Measurements from ENCODE around the gene FYN.

Gene FYN

GRCh38 chr6:111625461-111626391, 247.5 kb downstream of the FYN start:
- no peak overlapping the region for H3K9ac ChIP-seq (ENCODE audit: low read depth, low read length)
- peaks cover 4% of the 10 kb centered on the region; the same call in 1 of the 2 replicates for H3K4me1 ChIP-seq (ENCODE audit: insufficient read depth, low read length)
- no peaks in the 10 kb centered on the region; the same call in 1 of the 2 replicates for H3K9me3 ChIP-seq (ENCODE audit: control insufficient read depth, insufficient read depth, low read length)
- H3K36me3 ChIP-seq (ENCODE audit: insufficient read depth, low read length): no peaks in the 10 kb centered on the region

- Histone ChIP-seq H3K36me3 (ENCODE audit: insufficient read depth, low read length) (no peaks in the 10 kb centered on the region), H3K9ac (ENCODE audit: low read depth, low read length) (no peak overlapping the region), H3K4me1 (ENCODE audit: insufficient read depth, low read length) (peaks cover 4% of the 10 kb centered on the region; the same call in 1 of the 2 replicates), H3K9me3 (ENCODE audit: control insufficient read depth, insufficient read depth, low read length) (no peaks in the 10 kb centered on the region; the same call in 1 of the 2 replicates)
Measured at GRCh38 chr6:111625099-111625416, 248.2 kb downstream of the FYN start.

- Histone ChIP-seq H3K9ac (ENCODE audit: low read depth, low read length) (no peak overlapping the region), H3K4me1 (ENCODE audit: insufficient read depth, low read length) (peaks cover 4% of the 10 kb centered on the region; the same call in 1 of the 2 replicates), H3K36me3 (ENCODE audit: insufficient read depth, low read length) (no peaks in the 10 kb centered on the region), H3K9me3 (ENCODE audit: control insufficient read depth, insufficient read depth, low read length) (no peaks in the 10 kb centered on the region; the same call in 1 of the 2 replicates)
Measured at GRCh38 chr6:111624401-111625098, 248.7 kb downstream of the FYN start.

GRCh38 chr6:111623046-111623718, 250.1 kb downstream of the FYN start:
- Histone ChIP-seq H3K4me1 (ENCODE audit: insufficient read depth, low read length) (peaks cover 4% of the 10 kb centered on the region; the same call in 1 of the 2 replicates), H3K9me3 (ENCODE audit: control insufficient read depth, insufficient read depth, low read length) (no peaks in the 10 kb centered on the region), H3K36me3 (ENCODE audit: insufficient read depth, low read length) (no peaks in the 10 kb centered on the region), H3K9ac (ENCODE audit: low read depth, low read length) (no peak overlapping the region)

- Histone ChIP-seq H3K9me3 (ENCODE audit: control insufficient read depth, insufficient read depth, low read length) (no peaks in the 10 kb centered on the region), H3K4me1 (ENCODE audit: insufficient read depth, low read length) (0 out of 2 replicates have a peak, but pooled peaks cover 6% of the 10 kb centered on the region), H3K36me3 (ENCODE audit: insufficient read depth, low read length) (no peaks in the 10 kb centered on the region), H3K9ac (ENCODE audit: low read depth, low read length) (no peak overlapping the region)
Measured at GRCh38 chr6:111620169-111620568, 253.1 kb downstream of the FYN start.

- Histone ChIP-seq H3K4me1 (ENCODE audit: insufficient read depth, low read length) (peaks cover 6% of the 10 kb centered on the region; the same call in 1 of the 2 replicates), H3K9me3 (ENCODE audit: control insufficient read depth, insufficient read depth, low read length) (no peaks in the 10 kb centered on the region), H3K36me3 (ENCODE audit: insufficient read depth, low read length) (no peaks in the 10 kb centered on the region), H3K9ac (ENCODE audit: low read depth, low read length) (no peak overlapping the region)
Measured at GRCh38 chr6:111618407-111618806, 254.8 kb downstream of the FYN start.

- H3K9ac ChIP-seq (ENCODE audit: low read depth, low read length): no peak overlapping the region
- no peaks in the 10 kb centered on the region; the same call in 1 of the 2 replicates for H3K9me3 ChIP-seq (ENCODE audit: control insufficient read depth, insufficient read depth, low read length)
- H3K36me3 ChIP-seq (ENCODE audit: insufficient read depth, low read length): no peaks in the 10 kb centered on the region
- H3K4me1 ChIP-seq (ENCODE audit: insufficient read depth, low read length): peaks cover 6% of the 10 kb centered on the region; the same call in 1 of the 2 replicates
Measured at GRCh38 chr6:111617149-111617548, 256.1 kb downstream of the FYN start.

GRCh38 chr6:111615916-111616612, 257.2 kb downstream of the FYN start:
- Histone ChIP-seq H3K9ac (ENCODE audit: low read depth, low read length) (no peak overlapping the region), H3K9me3 (ENCODE audit: control insufficient read depth, insufficient read depth, low read length) (no peaks in the 10 kb centered on the region; the same call in 1 of the 2 replicates), H3K36me3 (ENCODE audit: insufficient read depth, low read length) (no peaks in the 10 kb centered on the region), H3K4me1 (ENCODE audit: insufficient read depth, low read length) (peaks cover 6% of the 10 kb centered on the region; the same call in 1 of the 2 replicates)

- no peak overlapping the region; the same call in 1 of the 2 replicates for H3K9ac ChIP-seq (ENCODE audit: low read depth, low read length)
- peaks cover 6% of the 10 kb centered on the region; the same call in 1 of the 2 replicates for H3K4me1 ChIP-seq (ENCODE audit: insufficient read depth, low read length)
- no peaks in the 10 kb centered on the region for H3K36me3 ChIP-seq (ENCODE audit: insufficient read depth, low read length)
- no peaks in the 10 kb centered on the region; the same call in 1 of the 2 replicates for H3K9me3 ChIP-seq (ENCODE audit: control insufficient read depth, insufficient read depth, low read length)
Measured at GRCh38 chr6:111614833-111615582, 258.2 kb downstream of the FYN start.

GRCh38 chr6:111612379-111612778, 260.9 kb downstream of the FYN start:
- Histone ChIP-seq H3K9ac (ENCODE audit: low read depth, low read length) (no peak overlapping the region), H3K9me3 (ENCODE audit: control insufficient read depth, insufficient read depth, low read length) (no peaks in the 10 kb centered on the region; the same call in 1 of the 2 replicates), H3K36me3 (ENCODE audit: insufficient read depth, low read length) (no peaks in the 10 kb centered on the region), H3K4me1 (ENCODE audit: insufficient read depth, low read length) (peaks cover 6% of the 10 kb centered on the region; the same call in 1 of the 2 replicates)

- H3K36me3 ChIP-seq (ENCODE audit: insufficient read depth, low read length): no peaks in the 10 kb centered on the region
- H3K9ac ChIP-seq (ENCODE audit: low read depth, low read length): no peak overlapping the region
- H3K9me3 ChIP-seq (ENCODE audit: control insufficient read depth, insufficient read depth, low read length): no peaks in the 10 kb centered on the region; the same call in 1 of the 2 replicates
- H3K4me1 ChIP-seq (ENCODE audit: insufficient read depth, low read length): peaks cover 6% of the 10 kb centered on the region; the same call in 1 of the 2 replicates
Measured at GRCh38 chr6:111610548-111611172, 262.6 kb downstream of the FYN start.

Data from ES-I3 (cell line).